ENCODE results near the gene ADAMTS17.

ADAMTS17 gene

GRCh38 chr15:99976811-99977271 is 364.9 kb downstream of the ADAMTS17 start:
- H3K4me3 ChIP-seq (ENCODE audit: low read depth, low read length) = no peak overlapping the region
- no peak for TF ChIP-seq CTCF (IDR thresholded peaks at IDR 0.05; ENCODE audit: borderline replicate concordance, insufficient read depth, low read depth, low read length)

- no peak overlapping the region for H3K4me3 ChIP-seq (ENCODE audit: low read depth, low read length)
- TF ChIP-seq CTCF (IDR thresholded peaks at IDR 0.05; ENCODE audit: borderline replicate concordance, insufficient read depth, low read depth, low read length) = no peak
Observed at GRCh38 chr15:99976000-99976399, 365.8 kb downstream of the ADAMTS17 start.

GRCh38 chr15:99974246-99974645 is 367.5 kb downstream of the ADAMTS17 start:
- TF ChIP-seq CTCF (IDR thresholded peaks at IDR 0.05; ENCODE audit: borderline replicate concordance, insufficient read depth, low read depth, low read length) = no peak
- no peak overlapping the region for H3K4me3 ChIP-seq (ENCODE audit: low read depth, low read length)

GRCh38 chr15:99973351-99973750 is 368.4 kb downstream of the ADAMTS17 start:
- H3K4me3 ChIP-seq (ENCODE audit: low read depth, low read length) = no peak overlapping the region
- no peak for TF ChIP-seq CTCF (IDR thresholded peaks at IDR 0.05; ENCODE audit: borderline replicate concordance, insufficient read depth, low read depth, low read length)

- TF ChIP-seq CTCF (IDR thresholded peaks at IDR 0.05; ENCODE audit: borderline replicate concordance, insufficient read depth, low read depth, low read length) = no peak
- no peak overlapping the region for H3K4me3 ChIP-seq (ENCODE audit: low read depth, low read length)
Observed at GRCh38 chr15:99970891-99971430, 370.8 kb downstream of the ADAMTS17 start.

- no peak overlapping the region for H3K4me3 ChIP-seq (ENCODE audit: low read depth, low read length)
- no peak for TF ChIP-seq CTCF (IDR thresholded peaks at IDR 0.05; ENCODE audit: borderline replicate concordance, insufficient read depth, low read depth, low read length)
Observed at GRCh38 chr15:99969261-99969920, 372.4 kb downstream of the ADAMTS17 start.

GRCh38 chr15:99967841-99968371 is 373.9 kb downstream of the ADAMTS17 start:
- TF ChIP-seq CTCF (IDR thresholded peaks at IDR 0.05; ENCODE audit: borderline replicate concordance, insufficient read depth, low read depth, low read length) = no peak
- H3K4me3 ChIP-seq (ENCODE audit: low read depth, low read length) = no peak overlapping the region

Measured in GM12875 (cell line).